CD4-positive, alpha-beta T cell treated with Interleukin-4 for 4 hours (primary cell): ENCODE measurements around the gene CCDC54.

Source experiments
- DNase-seq: peaks from one replicate; pipeline ENCODE4 v3.0.0-alpha.2; 2020

Gene CCDC54

GRCh38 chr3:107395066-107395465 lies 17.8 kb downstream of the CCDC54 start:
- no peak for DNase-seq

- no peak for DNase-seq
Measured at GRCh38 chr3:107401301-107401700, 24.1 kb downstream of the CCDC54 start.

- DNase-seq: no peak
Measured at GRCh38 chr3:107402214-107402613, 25.0 kb downstream of the CCDC54 start.

- no peak for DNase-seq
Measured at GRCh38 chr3:107404727-107405469, 27.7 kb downstream of the CCDC54 start.

GRCh38 chr3:107407355-107407754 lies 30.1 kb downstream of the CCDC54 start:
- DNase-seq: no peak

GRCh38 chr3:107408513-107408912 lies 31.3 kb downstream of the CCDC54 start:
- no peak for DNase-seq

GRCh38 chr3:107409365-107409764 lies 32.1 kb downstream of the CCDC54 start:
- no peak for DNase-seq

- DNase-seq: no peak
Measured at GRCh38 chr3:107410606-107411005, 33.4 kb downstream of the CCDC54 start.

- DNase-seq: no peak
Measured at GRCh38 chr3:107411056-107411455, 33.8 kb downstream of the CCDC54 start.

- no peak for DNase-seq
Measured at GRCh38 chr3:107411779-107412178, 34.5 kb downstream of the CCDC54 start.

- DNase-seq: no peak
Measured at GRCh38 chr3:107412376-107412775, 35.1 kb downstream of the CCDC54 start.

- no peak for DNase-seq
Measured at GRCh38 chr3:107413264-107413663, 36.0 kb downstream of the CCDC54 start.

- DNase-seq: no peak
Measured at GRCh38 chr3:107414325-107414964, 37.2 kb downstream of the CCDC54 start.

GRCh38 chr3:107416138-107416537 lies 38.9 kb downstream of the CCDC54 start:
- no peak for DNase-seq

- DNase-seq: no peak
Measured at GRCh38 chr3:107416886-107417285, 39.6 kb downstream of the CCDC54 start.

- DNase-seq: peak; percentile 56
Measured at GRCh38 chr3:107421170-107421792, 44.0 kb downstream of the CCDC54 start.

- no peak for DNase-seq
Measured at GRCh38 chr3:107421881-107422280, 44.6 kb downstream of the CCDC54 start.

- no peak for DNase-seq
Measured at GRCh38 chr3:107425033-107425432, 47.8 kb downstream of the CCDC54 start.

GRCh38 chr3:107426223-107426622 lies 49.0 kb downstream of the CCDC54 start:
- DNase-seq: no peak
